Eye (tissue), 1 donor: Measurements from ENCODE around the gene GBP4.
A peak's percentile ranks its signal among the peaks of the same experiment; 100 is the strongest.
"Not testable (repeated sequence)": the region's sequence is repeated elsewhere in the genome, so short reads cannot be mapped to it uniquely, and the experiment has no call there.

ENCODE experiments used
- DNase-seq: peaks from one replicate; pipeline ENCODE4 v3.0.0-alpha.2; 2015

The GBP4 gene

GRCh38 chr1:89198491-89199072, at the start of gene GBP4:
Gene GBP4, minus strand, starts transcription at chr1:89198942. Its CDS starts 108 bp downstream, at chr1:89198834.
- no peak for DNase-seq

- no peak for DNase-seq
Observed at GRCh38 chr1:89243046-89243445, 44.3 kb upstream of the GBP4 start.

GRCh38 chr1:89221341-89221740, 22.6 kb upstream of the GBP4 start:
- no peak for DNase-seq

GRCh38 chr1:89219851-89220250, 21.1 kb upstream of the GBP4 start:
- not testable (repeated sequence) for DNase-seq

GRCh38 chr1:89218941-89219340, 20.2 kb upstream of the GBP4 start:
- DNase-seq = not testable (repeated sequence)

GRCh38 chr1:89213347-89213746, 14.6 kb upstream of the GBP4 start:
- DNase-seq = no peak

GRCh38 chr1:89211035-89211634, 12.4 kb upstream of the GBP4 start:
- DNase-seq = no peak

GRCh38 chr1:89206373-89206772, 7.6 kb upstream of the GBP4 start:
- no peak for DNase-seq

- no peak for DNase-seq
Observed at GRCh38 chr1:89203166-89203565, 4.4 kb upstream of the GBP4 start.

GRCh38 chr1:89201106-89201794, 2.5 kb upstream of the GBP4 start:
- no peak for DNase-seq

GRCh38 chr1:89200663-89201062, 1.9 kb upstream of the GBP4 start:
- peak; percentile 56 for DNase-seq

GRCh38 chr1:89199525-89200031, 836 bp upstream of the GBP4 start:
- no peak for DNase-seq

GRCh38 chr1:89198081-89198480, 661 bp downstream of the GBP4 start:
- DNase-seq = peak; percentile 5

GRCh38 chr1:89195476-89195875, 3.3 kb downstream of the GBP4 start:
- no peak for DNase-seq

GRCh38 chr1:89191314-89191713, 7.4 kb downstream of the GBP4 start:
- no peak for DNase-seq

- DNase-seq = no peak
Observed at GRCh38 chr1:89190017-89190416, 8.7 kb downstream of the GBP4 start.

- no peak for DNase-seq
Observed at GRCh38 chr1:89179343-89179742, 19.4 kb downstream of the GBP4 start.

GRCh38 chr1:89176971-89177370, 21.8 kb downstream of the GBP4 start:
- DNase-seq = no peak

- DNase-seq = no peak
Observed at GRCh38 chr1:89175601-89176256, 23.0 kb downstream of the GBP4 start, which contains the start of gene GBP7. Gene GBP7, minus strand, starts transcription at chr1:89176003. Its CDS starts 4,068 bp downstream, at chr1:89171935.

- no peak for DNase-seq
Observed at GRCh38 chr1:89174491-89174890, 24.3 kb downstream of the GBP4 start.

- DNase-seq = no peak
Observed at GRCh38 chr1:89172468-89173143, 26.1 kb downstream of the GBP4 start.

GRCh38 chr1:89171067-89171438, 27.7 kb downstream of the GBP4 start:
- DNase-seq = no peak
